K562 (cell line): ENCODE measurements around the gene AFG1L. TPM values are rescaled to one million over a fixed set of nuclear protein-coding genes. Genes with fewer than 3 reads are reported as not detected.

Experiments used
- ATAC-seq: fragments of 200-7000 bp; cut with Tn5 transposase; 3 replicates; pipeline ENCODE4 v1.9.1; 2020; ENCODE audit warnings: moderate library complexity
- BruUV-seq: library from RNA; stranded (reverse); fragments of 400-500 nt; replicated peaks from 2 replicates; lab custom pipeline; 2021; lab: Mats Ljungman, UMichigan
- CTCF ChIA-PET: fragments of 300-600 bp; formaldehyde crosslinking; extraction: SDS; loops from one replicate; lab custom pipeline; 2021; ENCODE audit warnings: low intra/inter-chr PET ratio; lab: Yijun Ruan, JAX
- POLR2A ChIA-PET: fragments of 300-600, 350-650 bp; sonication (Branson Sonifier 250); formaldehyde crosslinking; extraction: SDS; loops from one replicate; lab custom pipeline; 2021; ENCODE audit warnings: antibody characterized with exemption, inconsistent platforms; lab: Yijun Ruan, JAX
- DNase-seq, 4 experiments: peaks; one replicate each; pipeline versions ENCODE4 v3.0.0 to v3.0.0-alpha.2; 2011 to 2018; ENCODE audit warnings: low spot score in 3 of 4, mixed read lengths in 3 of 4; ENCODE audit errors: extremely low read depth in 1 of 4
- FAIRE-seq: peaks from 2 replicates; lab custom pipeline; 2011; peaks lifted over from hg19 to GRCh38; lab: Jason Lieb, UNC
- H2AFZ ChIP-seq: 2 replicates; pipeline ENCODE4 v1.6.0; 2011; ENCODE audit warnings: low read depth, low read length, control low read depth, inconsistent platforms
- H3K27ac ChIP-seq: fragments of 200-600 bp; 3 replicates; pipeline ENCODE4 v1.8.0; 2011; ENCODE audit warnings: low read depth, mild to moderate bottlenecking, control low read depth, inconsistent platforms, low read length, moderate library complexity, mixed read lengths; ENCODE audit errors: extremely low read depth
- H3K27me3 ChIP-seq, 2 experiments: fragments of 300-600 bp in 1 of 2; 2 replicates in 1 of 2; 3 replicates in 1 of 2; pipeline versions ENCODE4 v1.6.0 to v1.8.0; 2011; ENCODE audit warnings: inconsistent platforms in 2 of 2, low read length in 2 of 2, mild to moderate bottlenecking in 1 of 2, mixed read lengths in 1 of 2, moderate library complexity in 1 of 2; ENCODE audit not compliant: control insufficient read depth in 2 of 2, insufficient read depth in 2 of 2
- H3K36me3 ChIP-seq: fragments of 300-600 bp; 3 replicates; pipeline ENCODE4 v1.8.0; 2011; ENCODE audit warnings: mild to moderate bottlenecking, low read length, inconsistent platforms; ENCODE audit not compliant: control insufficient read depth, insufficient read depth
- H3K4me1 ChIP-seq, 2 experiments: fragments of 200-600 bp in 1 of 2; replicated peaks in 1 of 2; 2 replicates in 1 of 2; 3 replicates in 1 of 2; pipeline versions ENCODE4 v1.5.1 to v1.8.0; 2011; ENCODE audit warnings: inconsistent platforms in 2 of 2, low read length in 2 of 2, mild to moderate bottlenecking in 1 of 2, mixed read lengths in 1 of 2, moderate library complexity in 1 of 2; ENCODE audit not compliant: control insufficient read depth in 2 of 2, insufficient read depth in 2 of 2
- H3K4me2 ChIP-seq: 2 replicates; pipeline ENCODE4 v1.6.1; 2011; ENCODE audit warnings: low read length, control low read depth, inconsistent platforms, mixed read lengths; ENCODE audit not compliant: insufficient read depth
- H3K4me3 ChIP-seq: fragments of 200-600 bp; sonication (generic), shearing (Covaris generic); 2 replicates; pipeline ENCODE4 v1.5.1; 2016; ENCODE audit warnings: control low read depth, inconsistent platforms
- H3K79me2 ChIP-seq: fragments of 200-600 bp; 3 replicates; pipeline ENCODE4 v1.8.0; 2011; ENCODE audit warnings: low read length, inconsistent platforms; ENCODE audit not compliant: control insufficient read depth, insufficient read depth
- H3K9ac ChIP-seq, 2 experiments: 2 replicates each; pipeline versions ENCODE4 v1.6.0 to v1.6.1; 2011; ENCODE audit warnings: low read depth in 2 of 2, low read length in 2 of 2, control low read depth in 1 of 2, inconsistent platforms in 1 of 2, mild to moderate bottlenecking in 1 of 2, mixed read lengths in 1 of 2; ENCODE audit not compliant: insufficient read depth in 1 of 2
- H3K9me1 ChIP-seq: one replicate; pipeline ENCODE4 v1.6.0; 2011; ENCODE audit warnings: inconsistent platforms, mild to moderate bottlenecking, low read length, moderate library complexity; ENCODE audit not compliant: control insufficient read depth, insufficient read depth
- H3K9me3 ChIP-seq: replicated peaks from 2 replicates; pipeline ENCODE4 v1.5.1; 2011; ENCODE audit warnings: low read depth, low read length, inconsistent platforms; ENCODE audit not compliant: control insufficient read depth, insufficient read depth
- H4K20me1 ChIP-seq: replicated peaks from 2 replicates; pipeline ENCODE4 v1.6.1; 2011; ENCODE audit warnings: low read length, inconsistent platforms, mixed read lengths; ENCODE audit not compliant: control insufficient read depth, insufficient read depth
- BRD4 ChIP-seq: fragments of 200-600 bp; sonication (generic); IDR thresholded peaks from 2 replicates; pipeline ENCODE4 v1.6.1; 2017; ENCODE audit warnings: inconsistent platforms
- RBM25 ChIP-seq: fragments of 200-400 bp; formaldehyde crosslinking; IDR thresholded peaks from 2 replicates; pipeline ENCODE4 v1.6.1; 2018; ENCODE audit warnings: low read length, low read depth, moderate library complexity; ENCODE audit not compliant: severe bottlenecking
- SRSF3 ChIP-seq: fragments of 200-400 bp; formaldehyde crosslinking; IDR thresholded peaks from 2 replicates; pipeline ENCODE4 v1.6.1; 2016; ENCODE audit warnings: mild to moderate bottlenecking, low read length, moderate library complexity; ENCODE audit not compliant: insufficient read depth
- SRSF9 ChIP-seq: fragments of 200-400 bp; formaldehyde crosslinking; IDR thresholded peaks from 2 replicates; pipeline ENCODE4 v1.6.1; 2017; ENCODE audit warnings: low read depth, low read length, borderline replicate concordance
- TCF7L2 ChIP-seq: fragments of 150-350 bp; IDR thresholded peaks from 2 replicates; pipeline ENCODE4 v1.6.1; 2016; ENCODE audit warnings: low read depth, mild to moderate bottlenecking, low read length, moderate library complexity
- XRCC3 ChIP-seq: fragments of 450-650 bp; IDR thresholded peaks from 2 replicates; pipeline ENCODE4 v1.6.1; 2017; ENCODE audit warnings: mild to moderate bottlenecking, moderate library complexity
- ZFP91 ChIP-seq: sonication (generic); formaldehyde crosslinking; IDR thresholded peaks from 2 replicates; pipeline ENCODE4 v1.8.0; 2022; ENCODE audit warnings: mild to moderate bottlenecking, missing genetic modification reagents
- ZNF121 ChIP-seq: sonication (generic); formaldehyde crosslinking; conservative IDR thresholded peaks from 2 replicates; pipeline ENCODE4 v1.8.0; 2022; ENCODE audit warnings: missing genetic modification reagents
- WGBS: fragments of 100-300 bp; shearing (Covaris generic); methylation state at CpG from one replicate; pipeline ENCODE4 v1.1.6; 2016; ENCODE audit warnings: low coverage, mixed read lengths; ENCODE audit not compliant: insufficient coverage; ENCODE audit errors: missing lambda C conversion rate; 5-methylcytosine and 5-hydroxymethylcytosine counted together
- in situ Hi-C: fragments of 300-500 bp; cut with MboI; formaldehyde crosslinking; loops from 4 replicates; pipeline ENCODE4 v1.15.0; 2018; ENCODE audit warnings: inconsistent platforms, mixed read lengths
- intact Hi-C: fragments of 100-400 bp; cut with micrococcal nuclease; formaldehyde crosslinking; loops from 2 replicates; pipeline ENCODE4 v1.14.2; 2022
- polyA plus RNA-seq, 8 experiments: library from polyadenylated mRNA; depleted of rRNA in 4 of 8; stranded (reverse) in 5 of 8; unstranded in 3 of 8; fragments of >200 nt; fragmentation: Nextera tagmentation in 2 of 8; fragmentation: Illumina TruSeq in 1 of 8; extraction: Ambion mirVana in 2 of 8; extraction: Trizol in 1 of 8; gene quantifications; 2 replicates each; pipeline versions ENCODE4 v1.2.1 to v1.2.3, GENCODE V29; 2011 to 2014; ENCODE audit warnings: inconsistent platforms in 1 of 8, missing spikeins in 1 of 8
- total RNA-seq, 7 experiments: library from RNA; depleted of rRNA in 6 of 7; stranded (reverse); fragments of >200 nt in 6 of 7; fragmentation: Illumina TruSeq in 2 of 7; extraction: Trizol in 2 of 7; gene quantifications; 2 replicates each; pipeline versions ENCODE4 v1.2.1 to v1.2.3, GENCODE V29; 2011 to 2021; ENCODE audit warnings: low replicate concordance in 1 of 7

Gene AFG1L
- total and polyA plus RNA-seq, 9 of the 15 experiments (the other 6 are each of a cell fraction or from before 2014, with no cell fraction given), result 2.2 to 15.5 (median 5.8) TPM

- no peaks in the 10 kb centered on the region for H3K9me1 ChIP-seq
- H3K36me3 ChIP-seq, result no peaks in the 10 kb centered on the region
- ATAC-seq (no peak), FAIRE-seq (no peak), DNase-seq (no peak)
- 78% methylated on average over 5 of the region's 5 CpGs for WGBS
- no peak overlapping the region for H3K4me2 ChIP-seq
- H3K27me3 ChIP-seq, result no peaks in the 10 kb centered on the region
- H3K4me3 ChIP-seq, result no peak overlapping the region
- no peaks in the 10 kb centered on the region for H3K9me3 ChIP-seq
- intact Hi-C loops (no loop called here), in situ Hi-C loops (no loop called here)
- H3K27ac ChIP-seq, result no peak overlapping the region
- POLR2A ChIA-PET, result no interaction called here
- H3K79me2 ChIP-seq, result no peaks in the 10 kb centered on the region
- no peak overlapping the region for H3K9ac ChIP-seq
- H3K4me1 ChIP-seq, result no peaks in the 10 kb centered on the region
- H2AFZ ChIP-seq, result no peak overlapping the region
- BruUV-seq, result no TSS peak
- no peaks in the 10 kb centered on the region; the same call in 1 of the 2 replicates for H4K20me1 ChIP-seq
- TF ChIP-seq TCF7L2 (no peak), ZNF121 (CRISPR knock-in tag) (peak; percentile 64), RBM25 (peak; percentile 48)
- CTCF ChIA-PET, result no interaction called here
Measured at GRCh38 chr6:108343894-108344293, 49.0 kb downstream of the AFG1L start.

GRCh38 chr6:108348655-108349349 is 53.9 kb downstream of the AFG1L start:
- no TSS peak for BruUV-seq
- Histone ChIP-seq H3K27ac (no peak overlapping the region), H3K9me1 (no peaks in the 10 kb centered on the region), H4K20me1 (no peaks in the 10 kb centered on the region), H3K4me3 (no peak overlapping the region), H3K4me1 (no peaks in the 10 kb centered on the region), H3K9me3 (no peaks in the 10 kb centered on the region), H3K36me3 (no peaks in the 10 kb centered on the region), H3K4me2 (no peak overlapping the region), H2AFZ (no peak overlapping the region), H3K79me2 (no peaks in the 10 kb centered on the region), H3K27me3 (no peaks in the 10 kb centered on the region), H3K9ac (no peak overlapping the region)
- in situ Hi-C loops, result no loop called here
- intact Hi-C loops, result no loop called here
- DNase-seq (no peak), FAIRE-seq (no peak), ATAC-seq (no peak)
- POLR2A ChIA-PET, result interaction anchor here (1.2 kb wide), 1 partner anchor 13 kb away, joined by 5 read pairs; no protein-coding TSS in a partner anchor
- CTCF ChIA-PET, result no interaction called here
- WGBS, result 87% methylated on average over 5 of the region's 5 CpGs
- no peak for TF ChIP-seq SRSF3
- TF ChIP-seq XRCC3, result no peak
- TF ChIP-seq BRD4, result no peak
- TF ChIP-seq SRSF9, result no peak
- no peak for TF ChIP-seq ZFP91 (CRISPR knock-in tag)
